ENCODE measurements around the gene TTC1.

The TTC1 gene

GRCh38 chr5:160087199-160087598 lies 78.3 kb downstream of the TTC1 start:
- no peak for TF ChIP-seq CTCF (IDR thresholded peaks at IDR 0.05; ENCODE audit: borderline replicate concordance, insufficient read depth, low read depth, low read length)

GRCh38 chr5:160088805-160089204 lies 79.9 kb downstream of the TTC1 start:
- H3K4me3 ChIP-seq (ENCODE audit: low read depth, low read length), result no peak overlapping the region
- TF ChIP-seq CTCF (IDR thresholded peaks at IDR 0.05; ENCODE audit: borderline replicate concordance, insufficient read depth, low read depth, low read length), result no peak

More at GRCh38 chr5:160087199-160087598, 78.3 kb downstream of the TTC1 start:
- no peak overlapping the region for H3K4me3 ChIP-seq (ENCODE audit: low read depth, low read length)

GRCh38 chr5:160089531-160089930 lies 80.6 kb downstream of the TTC1 start:
- no peak overlapping the region for H3K4me3 ChIP-seq (ENCODE audit: low read depth, low read length)
- TF ChIP-seq CTCF (IDR thresholded peaks at IDR 0.05; ENCODE audit: borderline replicate concordance, insufficient read depth, low read depth, low read length), result no peak

GRCh38 chr5:160090059-160090458 lies 81.1 kb downstream of the TTC1 start:
- H3K4me3 ChIP-seq (ENCODE audit: low read depth, low read length), result no peak overlapping the region
- TF ChIP-seq CTCF (IDR thresholded peaks at IDR 0.05; ENCODE audit: borderline replicate concordance, insufficient read depth, low read depth, low read length), result no peak

GRCh38 chr5:160092514-160092913 lies 83.6 kb downstream of the TTC1 start:
- H3K4me3 ChIP-seq (ENCODE audit: low read depth, low read length), result no peak overlapping the region
- no peak for TF ChIP-seq CTCF (IDR thresholded peaks at IDR 0.05; ENCODE audit: borderline replicate concordance, insufficient read depth, low read depth, low read length)

- no peak for TF ChIP-seq CTCF (IDR thresholded peaks at IDR 0.05; ENCODE audit: borderline replicate concordance, insufficient read depth, low read depth, low read length)
- no peak overlapping the region for H3K4me3 ChIP-seq (ENCODE audit: low read depth, low read length)
Observed at GRCh38 chr5:160092960-160093707, 84.2 kb downstream of the TTC1 start.

- no peak for TF ChIP-seq CTCF (IDR thresholded peaks at IDR 0.05; ENCODE audit: borderline replicate concordance, insufficient read depth, low read depth, low read length)
Observed at GRCh38 chr5:160096178-160096577, 87.2 kb downstream of the TTC1 start.

More at GRCh38 chr5:160096178-160096577, 87.2 kb downstream of the TTC1 start:
- no peak overlapping the region for H3K4me3 ChIP-seq (ENCODE audit: low read depth, low read length)
